ENCODE results near the gene TXNL4B. TPM values are rescaled to one million over a fixed set of nuclear protein-coding genes. Genes with fewer than 3 reads are reported as not detected.

Gene TXNL4B
- total RNA-seq: 6.0 and 6.2 TPM in 2 replicates

DNA sequence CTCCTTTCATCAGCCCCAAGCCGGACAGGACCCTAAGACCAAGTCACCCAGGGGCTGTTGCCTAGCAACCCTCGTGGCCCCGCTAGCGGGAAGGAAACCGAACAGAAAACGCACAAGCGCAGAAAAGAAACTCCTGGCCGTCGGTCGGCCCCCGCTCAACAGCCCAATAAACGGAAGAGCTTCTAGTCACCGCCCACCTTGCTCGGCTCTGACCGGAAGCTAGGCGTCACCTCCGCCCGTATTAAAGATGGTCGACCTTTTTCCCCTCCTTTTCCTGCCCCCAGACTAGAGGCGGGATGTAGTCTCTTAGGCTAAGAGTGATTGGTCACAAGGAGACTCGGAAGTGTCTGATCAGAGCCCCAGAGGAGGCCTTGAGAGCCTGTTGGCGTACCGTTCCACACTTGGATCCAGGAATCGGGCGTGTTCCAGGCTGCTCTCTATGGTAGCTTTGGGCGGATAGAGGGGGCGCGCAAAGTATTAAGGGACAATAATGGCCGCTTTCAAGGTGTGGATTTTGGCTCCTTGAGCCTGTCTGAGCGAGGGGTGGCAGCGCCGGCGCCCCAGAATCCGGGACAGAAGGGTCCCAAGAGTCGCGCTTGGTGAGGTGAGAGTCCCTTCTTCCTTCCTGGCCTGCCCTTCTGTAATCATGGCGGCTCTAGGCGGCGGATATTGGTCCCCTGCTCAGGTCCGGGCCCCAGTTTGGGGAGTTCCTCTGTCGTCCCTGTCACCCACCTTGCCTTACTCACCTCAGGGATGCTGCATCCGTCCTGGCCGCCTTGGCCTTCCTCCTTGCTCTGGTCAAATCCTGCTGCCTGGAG, at the start of gene TXNL4B, which contains the start of gene DHX38:
Gene TXNL4B, minus strand, starts transcription at position 173 of the 818 bp plus-strand sequence. CDS start 2,871 bp downstream, outside the sequence.
Gene DHX38, plus strand, starts transcription at position 400 of the 818 bp plus-strand sequence. CDS start 2,311 bp downstream, outside the sequence.
- DNase-seq (ENCODE audit: extremely low read depth, low read depth, low spot score): peak; percentile 97

DNA sequence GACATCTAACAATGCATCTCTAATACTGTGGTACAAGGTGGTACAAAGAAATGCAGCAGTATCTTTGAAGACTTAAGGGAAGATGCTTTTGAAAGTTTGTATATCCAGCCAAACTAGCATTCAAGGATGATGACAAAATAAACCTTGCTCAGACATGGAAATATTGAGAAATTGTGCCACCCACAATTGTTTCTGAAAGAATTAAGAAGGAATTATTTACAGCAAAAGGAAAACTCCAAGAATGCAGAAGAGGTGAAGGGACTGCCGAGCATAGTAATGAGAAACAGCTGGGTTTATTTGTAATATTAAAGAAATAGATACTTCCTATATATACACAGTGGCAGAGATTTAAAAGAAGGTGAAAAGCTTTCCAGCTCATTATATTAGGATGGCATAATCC, 49.1 kb upstream of the TXNL4B start:
- no peak for DNase-seq (ENCODE audit: extremely low read depth, low read depth, low spot score)

DNA sequence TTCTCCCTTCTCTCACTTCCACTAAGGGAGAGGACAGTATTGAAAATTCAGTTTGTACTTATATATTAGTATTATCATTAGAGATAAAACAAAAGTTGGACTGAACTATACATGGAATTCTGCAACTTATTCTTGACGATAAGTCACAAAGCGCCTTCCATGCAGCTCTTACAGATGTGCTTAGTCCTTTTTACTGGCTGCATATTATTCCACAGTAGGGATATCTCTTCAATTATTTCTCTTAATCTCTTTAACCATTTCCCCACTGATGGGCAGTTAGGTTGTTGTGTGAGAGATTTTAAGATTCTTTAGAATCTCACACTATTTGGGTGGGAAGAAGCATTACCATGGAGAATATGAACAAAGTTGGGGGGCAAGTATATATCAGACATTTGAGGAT, 46.5 kb upstream of the TXNL4B start:
- DNase-seq (ENCODE audit: extremely low read depth, low read depth, low spot score): no peak

DNA sequence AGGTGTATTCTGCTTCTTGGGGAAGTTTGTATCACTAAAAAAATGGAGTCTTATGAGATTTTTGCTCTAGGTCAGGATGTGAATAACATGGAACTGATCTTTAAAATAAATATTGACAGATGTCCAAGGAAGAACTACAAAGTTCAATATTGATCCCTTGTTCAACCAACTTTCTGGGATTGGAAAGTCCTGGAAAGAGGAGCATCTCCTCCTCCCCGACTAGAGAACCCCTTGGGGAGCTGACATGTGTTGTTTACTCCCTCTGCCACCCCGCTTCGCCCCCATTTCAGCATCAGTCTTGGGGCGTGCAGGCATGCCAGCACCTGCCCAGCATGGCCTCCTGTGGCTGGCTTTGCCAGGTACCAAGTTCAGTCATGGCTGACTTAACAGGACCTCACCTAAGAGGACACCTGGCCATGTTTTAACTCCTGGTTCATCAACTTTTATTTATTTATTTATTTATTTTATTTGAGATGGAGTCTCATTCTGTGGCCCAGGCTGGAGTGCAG, 44.7 kb upstream of the TXNL4B start:
- DNase-seq (ENCODE audit: extremely low read depth, low read depth, low spot score): no peak

DNA sequence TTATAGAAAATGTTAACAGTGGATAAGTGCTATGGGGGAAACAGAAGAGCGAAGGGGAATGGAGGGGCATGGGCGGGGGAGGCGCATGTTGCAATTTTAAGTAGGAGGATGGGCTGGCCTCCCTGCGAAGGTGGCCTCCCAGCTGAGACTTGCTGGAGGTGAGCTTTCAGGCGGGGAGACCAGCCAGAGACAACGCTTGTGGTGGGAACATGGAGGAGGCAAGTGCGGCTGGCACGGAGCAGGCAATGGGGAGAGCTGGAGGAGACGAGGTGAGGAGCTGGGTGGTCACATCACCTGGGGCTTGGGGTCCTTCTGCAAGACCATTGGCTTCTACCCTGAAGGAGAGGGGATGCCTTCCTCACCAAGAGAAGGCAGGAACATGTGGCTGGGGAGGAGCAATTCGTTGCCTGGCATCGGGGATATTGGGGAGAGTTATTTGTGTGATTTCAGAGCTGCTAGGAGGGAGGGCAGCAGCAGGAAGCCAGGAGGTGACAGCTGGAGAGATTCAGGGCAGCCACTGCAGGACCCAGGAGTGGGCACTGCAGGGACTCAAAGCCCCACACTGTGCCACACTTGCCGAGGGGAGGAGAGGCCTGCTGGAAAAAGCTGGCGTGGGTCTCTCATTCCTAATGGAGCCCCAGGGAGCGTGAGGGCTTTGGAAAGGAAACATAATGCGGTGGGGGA, 44.1 kb upstream of the TXNL4B start:
- no peak for DNase-seq (ENCODE audit: extremely low read depth, low read depth, low spot score)

DNA sequence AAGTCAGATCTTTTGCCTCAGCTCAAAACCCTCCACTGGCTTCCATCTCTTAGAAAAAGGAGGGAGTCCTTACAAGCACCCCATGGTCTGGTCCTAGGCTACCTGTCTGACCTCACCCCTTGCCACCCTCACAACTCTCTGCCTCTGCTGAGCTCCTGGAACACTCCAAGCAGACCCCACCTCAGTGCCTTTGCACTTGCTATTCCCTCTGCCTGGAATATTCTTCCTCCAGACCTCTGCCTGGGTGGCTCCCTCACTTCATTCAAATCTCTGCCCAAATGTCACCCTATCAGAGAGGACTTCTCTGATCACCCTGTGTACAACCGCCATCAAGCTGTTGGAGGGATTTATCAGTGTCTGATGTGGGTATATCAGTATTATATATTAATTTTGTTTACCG, 41.1 kb upstream of the TXNL4B start:
- no peak for DNase-seq (ENCODE audit: extremely low read depth, low read depth, low spot score)

DNA sequence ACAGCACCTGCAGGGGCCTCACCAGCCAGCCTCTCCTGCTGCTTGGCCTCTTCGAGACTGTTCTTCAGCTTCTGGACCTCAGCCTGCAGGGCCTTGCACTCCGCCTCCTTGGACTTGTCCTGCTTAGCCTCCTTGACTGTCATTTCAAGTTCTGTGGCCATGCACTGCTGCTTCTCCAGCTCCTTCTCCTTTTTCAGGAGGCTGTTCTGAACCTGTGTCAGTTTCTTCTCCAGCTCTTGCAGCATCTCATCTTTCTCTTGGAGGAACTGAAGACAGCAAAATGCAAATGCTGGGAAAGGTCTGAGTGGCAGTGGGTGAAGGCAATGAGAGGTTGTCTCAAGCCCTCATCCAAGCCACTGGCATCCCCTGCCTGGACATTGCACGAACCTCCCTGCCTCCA, 39.3 kb upstream of the TXNL4B start:
- DNase-seq (ENCODE audit: extremely low read depth, low read depth, low spot score): no peak

DNA sequence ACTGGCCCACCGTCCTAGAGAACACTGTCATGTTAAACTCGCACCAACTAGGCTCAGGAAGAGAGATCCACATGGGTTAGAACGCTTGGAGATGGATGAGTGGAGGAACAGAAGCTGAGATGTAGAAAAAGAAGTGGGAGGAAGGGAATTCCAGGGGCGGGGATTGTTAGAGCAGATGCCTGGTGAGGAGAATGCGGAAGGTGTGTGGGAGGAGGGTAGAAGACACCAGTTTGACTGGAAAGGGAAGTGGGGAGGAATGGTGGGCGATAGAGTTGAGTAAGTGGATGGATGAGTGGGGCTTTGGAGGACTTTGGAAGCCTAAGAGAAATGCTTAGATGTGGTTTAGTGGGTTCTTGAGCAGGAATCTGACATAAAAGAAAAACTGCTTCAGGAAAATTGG, 37.6 kb upstream of the TXNL4B start:
- no peak for DNase-seq (ENCODE audit: extremely low read depth, low read depth, low spot score)

DNA sequence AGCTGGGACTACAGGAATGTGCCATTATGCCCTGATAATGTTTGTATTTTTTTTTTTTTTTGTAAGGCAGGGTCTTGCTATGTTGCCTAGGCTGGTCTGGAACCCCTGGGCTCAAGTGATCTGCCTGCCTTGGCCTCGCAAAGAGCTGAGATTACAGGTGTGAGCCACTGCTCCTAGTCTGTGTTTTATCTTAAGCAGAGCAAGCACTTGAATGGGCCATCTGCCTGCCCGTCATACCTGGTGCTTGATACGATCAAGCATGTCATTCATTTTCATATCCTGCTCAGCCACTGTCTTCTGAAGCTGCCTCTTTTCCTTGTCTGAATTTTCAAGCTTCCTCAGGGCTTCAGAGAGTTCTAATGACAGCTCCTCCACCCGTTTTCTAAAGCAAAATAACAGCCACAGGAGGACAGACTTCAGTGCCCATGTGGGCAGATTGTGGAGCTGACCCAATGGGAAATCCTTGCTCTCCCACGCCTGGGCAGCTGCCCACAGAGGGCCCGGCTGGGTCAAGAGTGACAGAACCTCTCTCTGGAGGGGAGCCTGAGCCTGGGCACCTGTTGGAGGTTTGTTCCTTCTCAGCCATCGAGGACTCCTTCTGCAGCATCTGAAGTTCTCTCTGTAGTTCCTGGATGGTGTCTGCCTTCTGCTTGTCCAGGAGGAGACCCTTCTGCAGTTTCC, 36.7 kb upstream of the TXNL4B start:
- DNase-seq (ENCODE audit: extremely low read depth, low read depth, low spot score): no peak

DNA sequence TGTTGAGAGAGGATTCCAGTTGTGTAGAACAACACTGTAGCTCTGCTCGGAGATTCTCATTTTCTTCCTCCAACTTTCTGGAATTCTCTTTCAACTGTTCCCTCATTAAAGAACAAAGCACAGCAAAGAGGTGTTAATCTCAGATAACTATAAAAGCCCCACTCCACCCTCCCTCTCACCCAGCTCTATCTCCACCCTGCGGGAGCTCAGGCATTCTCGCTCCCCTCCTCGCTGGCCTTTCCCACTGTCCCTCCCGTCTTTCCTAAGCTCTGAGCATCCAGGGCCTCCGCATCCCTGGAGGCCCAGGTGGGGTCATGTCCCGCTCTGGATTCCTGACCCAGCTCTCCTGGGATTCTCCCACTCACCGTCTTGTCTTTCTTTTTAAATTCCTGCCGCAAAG, 35.3 kb upstream of the TXNL4B start:
- DNase-seq (ENCODE audit: extremely low read depth, low read depth, low spot score): no peak

DNA sequence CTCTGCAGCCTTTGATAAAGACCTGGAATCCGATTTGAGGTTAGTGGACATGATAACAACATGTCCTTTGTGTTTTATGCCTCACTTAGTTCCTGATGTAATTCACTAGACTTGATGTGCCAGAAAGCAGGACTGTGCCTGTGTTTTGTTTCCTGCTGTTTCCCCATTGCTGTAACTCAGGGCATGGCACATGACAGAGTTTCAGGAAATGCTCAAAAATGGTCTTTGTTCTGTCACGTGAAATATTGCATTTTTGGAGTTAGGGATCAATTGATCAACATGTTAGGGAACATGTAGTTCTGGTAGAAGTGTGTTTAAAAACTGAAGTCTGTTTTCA, 33.0 kb upstream of the TXNL4B start:
- DNase-seq (ENCODE audit: extremely low read depth, low read depth, low spot score): no peak

DNA sequence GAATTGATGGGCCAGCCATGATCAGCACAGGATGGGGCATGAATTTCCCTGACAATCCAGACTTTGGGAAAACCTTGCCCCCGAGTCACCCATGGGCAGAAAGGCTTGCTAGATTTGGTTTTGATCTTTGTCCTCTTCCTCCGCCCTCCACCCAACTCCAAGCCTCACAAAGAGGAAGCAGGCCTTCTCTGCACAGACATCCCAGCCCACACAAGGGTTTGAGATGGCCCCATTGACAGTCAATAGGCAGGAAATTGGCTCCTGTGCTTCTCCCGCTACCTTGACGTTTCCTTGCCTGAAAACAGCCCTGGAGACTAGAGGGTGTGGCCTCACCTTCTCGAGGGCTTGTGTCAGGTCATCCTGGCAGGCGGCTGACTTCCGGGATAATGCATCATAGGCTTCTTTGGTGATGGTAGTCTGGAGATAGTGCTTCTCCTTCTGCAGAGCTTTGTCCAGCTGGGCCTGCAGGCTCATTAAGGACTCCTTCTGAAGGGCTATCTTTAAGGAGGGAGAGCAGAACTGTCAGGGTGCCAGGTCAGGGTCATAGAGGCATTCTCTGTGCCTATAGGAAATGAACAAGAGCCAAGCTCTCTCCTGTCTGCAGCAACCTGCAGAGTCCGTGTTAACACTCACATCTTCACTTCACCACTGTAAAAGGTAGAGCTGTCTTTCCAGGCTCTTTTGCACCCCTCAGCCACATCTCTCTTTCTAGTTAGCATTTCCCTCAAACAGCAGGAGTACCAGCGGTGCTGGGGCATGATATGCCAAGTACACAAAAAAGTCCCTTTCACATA, 32.4 kb upstream of the TXNL4B start:
- DNase-seq (ENCODE audit: extremely low read depth, low read depth, low spot score): no peak

DNA sequence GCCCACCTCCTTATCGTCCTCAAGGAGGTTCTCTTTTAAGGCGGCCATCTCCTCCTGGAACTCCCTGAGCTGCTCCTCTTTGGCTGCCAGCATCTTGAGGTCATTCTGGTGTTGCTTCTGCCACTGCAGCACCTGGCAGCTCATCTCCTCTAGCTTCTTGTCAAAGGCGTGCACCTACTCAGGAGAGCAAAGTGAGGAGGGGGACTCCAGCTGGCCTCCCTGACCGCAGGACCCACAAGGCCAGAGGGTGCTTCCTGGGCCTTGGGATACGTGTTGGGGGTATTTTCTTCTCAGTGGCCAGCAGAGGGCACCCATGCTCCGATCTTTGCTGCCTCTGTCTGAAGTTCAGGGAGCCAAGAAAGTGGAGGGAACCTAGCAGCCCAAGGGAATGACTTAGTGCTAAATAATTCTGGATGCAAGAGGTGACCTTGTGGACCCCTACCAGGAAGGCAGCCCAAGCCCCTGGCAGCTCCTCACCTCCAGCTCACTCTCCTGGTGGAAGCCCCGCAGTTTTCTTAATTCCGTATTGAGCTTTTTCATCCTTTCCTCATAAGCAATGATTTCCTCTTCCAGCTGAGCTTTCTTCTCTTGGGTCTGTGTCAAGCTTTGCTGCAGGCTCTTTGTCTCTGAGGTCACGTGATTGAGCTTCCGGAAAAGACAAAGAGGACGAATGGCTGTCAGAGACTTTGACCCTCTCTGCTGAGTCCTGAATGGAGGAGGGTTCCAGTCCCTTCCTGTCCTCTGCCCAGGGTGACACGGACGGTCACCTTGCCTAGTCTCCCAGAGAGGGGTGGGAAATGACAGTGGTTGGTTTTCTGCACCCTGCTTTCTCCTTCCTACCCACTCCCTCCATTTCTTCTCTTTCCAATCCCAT, 31.6 kb upstream of the TXNL4B start:
- peak; percentile 37 for DNase-seq (ENCODE audit: extremely low read depth, low read depth, low spot score)

DNA sequence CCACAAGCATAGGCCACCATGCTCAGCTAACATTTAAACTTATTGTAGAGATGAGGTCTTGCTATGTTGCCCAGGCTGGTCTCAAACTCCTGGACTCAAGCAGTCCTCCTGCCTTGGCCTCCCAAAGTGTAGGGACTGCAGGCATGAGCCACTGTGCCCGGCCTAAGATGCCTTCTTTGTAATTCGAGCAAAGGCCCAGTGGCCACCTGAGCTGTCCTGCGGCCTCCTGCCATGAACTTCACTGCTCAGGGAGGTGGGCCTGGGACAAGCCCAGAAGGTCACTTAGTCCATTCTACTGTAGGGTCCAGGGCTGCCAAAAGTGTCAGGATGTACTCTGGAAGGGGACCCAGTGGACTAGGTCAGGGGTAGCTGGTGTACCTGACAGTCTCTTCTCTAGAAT, 30.7 kb upstream of the TXNL4B start:
- no peak for DNase-seq (ENCODE audit: extremely low read depth, low read depth, low spot score)

DNA sequence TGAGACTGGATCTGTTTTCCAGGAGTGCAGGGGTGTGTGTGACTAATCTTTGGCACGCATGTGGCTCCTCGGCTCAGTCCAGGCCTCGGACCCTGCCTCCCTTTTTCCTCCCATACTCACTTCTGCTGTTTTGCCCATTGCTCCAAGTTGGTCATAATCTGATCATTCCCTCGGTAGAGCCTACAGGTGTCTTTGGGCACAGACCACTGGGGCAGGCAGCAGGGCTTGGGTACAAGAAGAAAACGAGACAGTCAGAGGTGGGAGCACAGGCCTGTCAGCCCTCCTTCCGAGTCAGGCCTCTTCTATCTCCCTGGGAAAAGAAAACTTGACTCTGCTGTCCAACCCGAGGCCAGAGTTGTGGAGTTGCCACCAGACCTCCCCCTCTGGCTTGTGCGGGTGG, 30.0 kb upstream of the TXNL4B start:
- no peak for DNase-seq (ENCODE audit: extremely low read depth, low read depth, low spot score)

DNA sequence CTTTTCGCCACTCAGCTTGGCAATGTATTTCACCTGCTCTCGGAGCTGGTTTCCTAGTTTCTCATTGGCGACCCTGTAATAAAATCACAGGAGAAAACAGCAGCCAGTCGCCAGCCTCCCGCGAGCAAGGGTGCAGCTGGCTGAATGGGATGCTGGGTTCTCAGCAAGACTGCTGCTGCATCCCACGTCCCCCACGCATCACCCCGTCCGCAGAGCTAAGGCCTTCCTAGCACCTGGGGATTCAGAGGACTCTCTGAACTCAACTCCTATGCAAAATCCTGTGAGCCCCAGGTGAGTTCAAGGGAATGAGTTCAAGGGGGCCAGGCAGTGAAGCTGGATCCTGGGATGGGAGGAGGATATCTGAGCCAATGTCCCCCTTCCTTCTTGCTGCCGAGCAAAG, 29.5 kb upstream of the TXNL4B start:
- no peak for DNase-seq (ENCODE audit: extremely low read depth, low read depth, low spot score)

DNA sequence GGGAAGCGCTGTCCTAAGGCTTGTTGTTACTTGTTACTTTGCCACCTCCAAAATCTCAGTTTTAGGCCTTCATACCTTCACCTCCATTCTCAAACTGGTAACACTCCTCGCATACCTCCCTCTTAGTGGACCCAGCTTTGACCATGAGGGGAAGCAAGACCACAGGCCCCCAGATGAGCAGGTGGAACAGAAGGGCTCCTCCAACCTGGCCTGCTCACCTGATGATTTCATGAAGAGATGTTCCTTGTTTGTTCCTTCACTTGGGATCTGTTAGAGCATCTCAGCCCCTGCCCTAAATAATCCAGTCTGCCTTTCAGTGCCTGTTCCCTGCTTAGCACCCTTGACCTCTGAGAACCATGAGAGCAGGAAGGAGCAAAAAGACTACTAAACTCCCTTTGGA, 28.9 kb upstream of the TXNL4B start:
- DNase-seq (ENCODE audit: extremely low read depth, low read depth, low spot score): no peak

DNA sequence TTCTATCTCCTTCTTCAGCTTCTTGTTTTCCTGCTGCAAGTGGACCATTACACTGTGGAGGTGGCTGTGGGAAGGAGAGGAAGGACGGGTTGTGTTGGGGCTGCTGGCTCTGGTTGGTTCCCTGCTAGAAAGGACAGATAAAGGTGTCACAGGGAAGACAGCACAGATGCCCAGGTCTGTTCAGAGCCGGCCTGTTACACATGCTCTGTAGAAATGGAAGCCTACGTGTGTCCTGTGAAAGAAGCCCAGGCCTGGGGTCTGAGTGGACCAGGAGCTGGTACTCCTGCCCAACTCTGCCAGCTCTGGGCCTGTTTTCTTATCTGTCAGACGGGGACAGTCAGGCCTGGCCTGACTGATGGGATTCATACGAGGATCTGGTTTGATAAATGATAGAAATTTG, 26.6 kb upstream of the TXNL4B start:
- DNase-seq (ENCODE audit: extremely low read depth, low read depth, low spot score): no peak

DNA sequence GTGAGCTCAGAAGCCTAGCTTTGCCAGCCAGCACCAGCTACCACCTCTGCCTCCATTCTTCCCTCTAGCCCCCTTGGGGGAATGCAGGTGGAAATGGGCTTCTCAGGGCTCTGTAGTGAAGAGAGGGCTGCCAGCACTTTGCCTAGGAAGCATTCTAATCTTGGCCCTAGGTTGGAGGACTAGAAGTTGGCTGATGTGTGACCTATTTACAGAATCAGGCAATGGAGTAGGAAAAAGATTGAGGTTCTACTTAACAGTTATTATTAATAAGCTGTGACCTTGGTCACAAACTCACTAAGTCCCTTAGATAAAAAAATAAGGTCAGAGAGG, 20.2 kb upstream of the TXNL4B start:
- DNase-seq (ENCODE audit: extremely low read depth, low read depth, low spot score): no peak
